HUES48 (cell line): Measurements from ENCODE around the gene ZBTB3.
"Not testable (repeated sequence)": the region's sequence is repeated elsewhere in the genome, so short reads cannot be mapped to it uniquely, and the experiment has no call there.

Source experiments
- H3K27ac ChIP-seq: one replicate; pipeline ENCODE4 v1.7.0; 2013; ENCODE audit warnings: low read depth, low read length, inconsistent platforms
- H3K27me3 ChIP-seq: 2 replicates; pipeline ENCODE4 v1.6.1; 2013; ENCODE audit warnings: mild to moderate bottlenecking, low read length; ENCODE audit not compliant: control insufficient read depth, insufficient read depth
- H3K36me3 ChIP-seq: 2 replicates; pipeline ENCODE4 v1.6.1; 2013; ENCODE audit warnings: low read length; ENCODE audit not compliant: control insufficient read depth, insufficient read depth
- H3K4me1 ChIP-seq: 2 replicates; pipeline ENCODE4 v1.6.1; 2013; ENCODE audit warnings: mild to moderate bottlenecking, low read length; ENCODE audit not compliant: control insufficient read depth, insufficient read depth
- H3K4me3 ChIP-seq: 2 replicates; pipeline ENCODE4 v1.5.1; 2013; ENCODE audit warnings: mild to moderate bottlenecking, low read depth, low read length
- H3K9ac ChIP-seq: 2 replicates; pipeline ENCODE4 v1.6.1; 2013; ENCODE audit warnings: mild to moderate bottlenecking, low read depth, low read length, moderate library complexity
- H3K9me3 ChIP-seq: 2 replicates; pipeline ENCODE4 v1.6.1; 2013; ENCODE audit warnings: low read length; ENCODE audit not compliant: control insufficient read depth, insufficient read depth

ZBTB3 gene

DNA sequence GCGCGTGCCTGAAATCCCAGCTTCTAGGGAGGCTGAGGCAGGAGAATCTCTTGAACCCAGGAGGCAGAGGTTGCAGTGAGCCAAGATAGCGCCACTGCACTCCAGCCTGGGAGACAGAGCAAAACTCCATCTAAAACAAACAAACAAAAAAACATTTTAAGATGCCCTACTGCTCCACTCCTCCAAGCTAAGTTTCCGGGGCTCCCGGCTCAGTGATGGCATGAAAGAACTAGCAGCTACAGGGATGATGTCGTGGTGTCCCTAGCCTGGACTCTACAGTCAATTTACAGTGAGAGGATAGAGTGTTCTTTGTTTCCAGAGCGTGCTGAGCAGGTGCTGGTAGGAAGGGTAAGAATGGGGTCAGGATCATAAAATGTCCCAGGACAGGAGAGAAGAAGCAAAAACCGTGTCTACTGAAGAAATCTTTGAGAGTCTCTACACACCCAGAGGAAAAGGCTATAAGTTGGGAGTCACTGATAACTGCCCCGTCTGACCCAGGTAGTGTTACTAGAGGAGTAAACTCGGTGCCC lies 1.2 kb upstream of the ZBTB3 start:
- Histone ChIP-seq H3K27ac (peak overlapping the region; percentile 2), H3K36me3 (peaks cover 27% of the 10 kb centered on the region), H3K27me3 (no peaks in the 10 kb centered on the region), H3K9me3 (no peaks in the 10 kb centered on the region), H3K9ac (no peak overlapping the region), H3K4me1 (peaks cover 17% of the 10 kb centered on the region), H3K4me3 (no peak overlapping the region; the same call in 1 of the 2 replicates)

GRCh38 chr11:62752994-62753735 lies 795 bp downstream of the ZBTB3 start:
- H3K27me3 ChIP-seq, result no peaks in the 10 kb centered on the region
- peak overlapping the region; percentile 69 for H3K27ac ChIP-seq
- no peak overlapping the region for H3K9ac ChIP-seq
- no peaks in the 10 kb centered on the region for H3K9me3 ChIP-seq
- H3K4me1 ChIP-seq, result peaks cover 6% of the 10 kb centered on the region
- peaks cover 41% of the 10 kb centered on the region for H3K36me3 ChIP-seq
- H3K4me3 ChIP-seq, result peak overlapping the region; percentile 86

- peaks cover 42% of the 10 kb centered on the region for H3K36me3 ChIP-seq
- peaks cover 4% of the 10 kb centered on the region; the same call in 1 of the 2 replicates for H3K4me1 ChIP-seq
- H3K27me3 ChIP-seq, result no peaks in the 10 kb centered on the region
- no peak overlapping the region for H3K4me3 ChIP-seq
- H3K9ac ChIP-seq, result no peak overlapping the region
- no peak overlapping the region for H3K27ac ChIP-seq
- no peaks in the 10 kb centered on the region for H3K9me3 ChIP-seq
Observed at GRCh38 chr11:62752177-62752785, 1.7 kb downstream of the ZBTB3 start.

DNA sequence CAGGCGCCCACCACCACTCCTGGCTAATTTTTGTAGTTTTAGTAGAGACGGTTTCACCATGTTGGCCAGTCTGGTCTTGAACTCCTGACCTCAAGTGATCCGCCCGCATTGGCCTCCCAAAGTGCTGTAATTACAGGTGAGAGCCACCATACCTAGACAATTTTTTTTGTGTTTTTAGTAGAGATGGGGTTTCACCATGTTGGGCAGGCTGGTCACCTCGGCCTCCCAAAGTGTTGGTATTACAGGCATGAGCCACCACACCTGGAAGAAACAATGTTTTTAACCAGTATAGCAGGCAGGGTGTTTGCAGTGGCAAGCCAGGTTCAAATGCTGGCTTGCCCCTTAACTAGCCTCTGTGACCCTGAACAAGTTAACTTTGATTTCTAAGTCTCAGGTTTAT lies 4.0 kb downstream of the ZBTB3 start:
- H3K36me3 ChIP-seq, result peaks cover 42% of the 10 kb centered on the region
- not testable (repeated sequence) for H3K4me3 ChIP-seq, H3K4me1 ChIP-seq, H3K27ac ChIP-seq, H3K27me3 ChIP-seq, H3K9me3 ChIP-seq, H3K9ac ChIP-seq

DNA sequence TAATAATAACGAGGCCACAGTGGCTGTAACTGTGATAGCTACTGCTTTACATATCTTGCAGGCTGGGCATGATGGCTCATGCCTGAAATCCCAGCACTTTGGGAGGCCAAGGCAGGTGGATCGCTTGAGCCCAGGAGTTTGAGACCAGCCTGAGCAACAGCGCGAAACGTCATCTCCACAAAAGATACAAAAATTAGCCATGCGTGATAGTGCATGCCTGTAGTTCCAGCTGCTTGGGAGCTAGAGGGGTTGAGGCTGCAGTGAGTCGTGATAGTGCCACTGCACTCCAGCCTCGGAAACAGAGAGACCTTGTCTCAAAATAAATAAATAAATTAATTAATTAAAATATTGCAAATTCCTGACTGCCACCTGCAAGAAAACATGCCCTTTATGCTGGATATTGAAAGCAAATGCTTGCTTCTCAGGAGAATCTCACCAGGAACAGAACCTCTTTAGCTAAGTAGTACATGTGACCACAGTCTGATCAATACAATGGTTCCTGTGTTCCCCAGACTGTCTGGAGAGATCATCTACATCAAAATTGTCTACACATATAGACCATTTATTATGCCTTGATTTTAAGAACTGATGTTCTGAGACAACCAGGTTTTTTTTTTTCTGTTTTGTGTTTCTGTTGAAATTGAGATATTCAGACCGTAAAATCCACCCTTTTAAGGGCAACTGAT lies 6.3 kb downstream of the ZBTB3 start:
- no peak overlapping the region for H3K27ac ChIP-seq
- no peak overlapping the region for H3K9ac ChIP-seq
- no peaks in the 10 kb centered on the region for H3K4me1 ChIP-seq
- H3K27me3 ChIP-seq, result no peaks in the 10 kb centered on the region
- no peaks in the 10 kb centered on the region for H3K9me3 ChIP-seq
- H3K36me3 ChIP-seq, result peaks cover 32% of the 10 kb centered on the region
- H3K4me3 ChIP-seq, result no peak overlapping the region

DNA sequence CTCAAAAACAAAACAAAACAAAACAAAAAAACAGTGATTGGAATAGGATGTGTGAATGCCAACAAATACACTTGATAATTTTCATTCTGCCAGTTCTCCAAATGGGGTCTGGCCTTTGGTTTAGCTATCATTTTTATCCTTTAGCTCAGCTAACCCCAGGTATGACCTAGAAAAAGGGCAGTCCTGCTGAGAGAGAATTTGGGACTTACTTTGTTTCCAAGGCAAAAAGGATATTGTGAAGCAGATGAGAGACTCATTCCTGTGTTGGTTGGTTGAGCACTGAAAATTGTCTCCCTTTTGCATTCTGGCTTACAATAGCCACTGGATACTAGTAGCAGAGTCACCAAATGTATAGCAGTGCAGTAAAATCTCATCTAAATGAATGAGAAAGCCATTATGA lies 16.8 kb downstream of the ZBTB3 start:
- Histone ChIP-seq H3K27me3 (no peaks in the 10 kb centered on the region), H3K4me1 (no peaks in the 10 kb centered on the region), H3K27ac (no peak overlapping the region), H3K9ac (no peak overlapping the region), H3K36me3 (peaks cover 58% of the 10 kb centered on the region), H3K4me3 (no peak overlapping the region), H3K9me3 (no peaks in the 10 kb centered on the region)

GRCh38 chr11:62732830-62733229 lies 21.1 kb downstream of the ZBTB3 start:
- peaks cover 44% of the 10 kb centered on the region for H3K36me3 ChIP-seq
- no peak overlapping the region for H3K9ac ChIP-seq
- no peak overlapping the region for H3K4me3 ChIP-seq
- no peaks in the 10 kb centered on the region for H3K9me3 ChIP-seq
- no peaks in the 10 kb centered on the region for H3K27me3 ChIP-seq
- H3K4me1 ChIP-seq, result no peaks in the 10 kb centered on the region
- H3K27ac ChIP-seq, result no peak overlapping the region

DNA sequence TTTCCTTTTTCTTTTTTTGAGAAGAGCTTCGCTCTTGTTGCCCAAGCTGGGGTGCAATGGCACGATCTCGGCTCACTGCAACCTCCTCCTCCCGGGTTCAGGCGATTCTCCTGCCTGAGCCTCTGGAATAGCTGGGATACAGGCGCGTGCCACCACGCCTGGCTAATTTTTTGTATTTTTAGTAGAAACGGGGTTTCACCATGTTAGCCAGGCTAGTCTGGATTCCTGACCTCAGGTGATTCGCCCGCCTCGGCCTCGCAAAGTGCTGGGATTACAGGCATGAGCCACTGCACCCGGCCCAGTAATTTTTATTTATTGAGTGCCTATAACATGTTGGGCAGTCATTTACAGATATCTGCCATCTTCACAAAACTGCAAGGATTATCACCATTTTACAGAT lies 23.9 kb downstream of the ZBTB3 start:
- not testable (repeated sequence) for H3K4me1 ChIP-seq, H3K27ac ChIP-seq, H3K4me3 ChIP-seq, H3K9ac ChIP-seq, H3K27me3 ChIP-seq, H3K9me3 ChIP-seq
- H3K36me3 ChIP-seq, result peaks cover 31% of the 10 kb centered on the region

DNA sequence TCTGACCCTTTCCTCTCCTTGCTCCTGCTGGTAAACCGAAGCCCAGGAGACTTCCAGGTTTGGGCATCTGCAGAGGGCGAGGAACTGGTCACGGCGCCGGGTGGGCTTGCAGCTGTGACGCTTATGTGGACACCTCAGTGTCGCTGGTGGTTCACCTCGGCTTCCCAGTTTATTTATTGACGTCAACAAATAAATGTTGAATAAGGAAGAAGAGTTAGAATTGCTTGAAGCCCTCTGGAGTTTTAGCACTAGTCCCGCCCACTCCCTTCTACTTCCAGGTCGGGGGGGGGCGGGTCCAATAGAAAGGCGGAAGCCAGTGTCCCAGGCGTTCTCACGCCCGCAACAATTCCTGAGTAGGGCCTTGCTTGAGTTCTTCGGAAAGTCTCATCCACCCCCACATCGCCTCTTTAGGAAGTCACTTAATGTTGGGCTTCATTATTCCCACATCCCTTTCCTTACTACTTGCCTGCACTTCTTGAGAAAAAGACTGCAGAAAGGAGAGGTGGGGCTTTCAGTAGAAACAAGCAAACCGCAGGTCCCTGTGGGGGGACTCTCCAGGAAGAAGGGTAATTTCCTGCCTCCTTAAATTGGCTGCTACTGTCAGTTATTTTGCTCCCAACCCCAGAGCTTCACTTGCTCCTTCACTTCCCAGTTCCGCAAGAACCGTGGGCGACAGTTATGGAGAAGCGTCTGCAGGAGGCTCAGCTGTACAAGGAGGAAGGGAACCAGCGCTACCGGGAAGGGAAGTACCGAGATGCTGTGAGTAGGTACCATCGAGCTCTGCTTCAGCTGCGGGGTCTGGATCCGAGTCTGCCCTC lies 25.6 kb downstream of the ZBTB3 start, which contains the start of gene TTC9C:
Gene TTC9C, plus strand, starts transcription at position 316 of the 818 bp plus-strand sequence. Its CDS starts 363 bp downstream, at position 679.
- Histone ChIP-seq H3K27ac (peak within 1 kb of the TSS; percentile 98), H3K4me3 (peak within 1 kb of the TSS; percentile 88), H3K36me3 (peaks cover 30% of the 10 kb centered on the region), H3K9ac (peak within 1 kb of the TSS; percentile 84), H3K4me1 (0 out of 2 replicates have a peak, but pooled peaks cover 9% of the 10 kb centered on the region), H3K27me3 (no peaks in the 10 kb centered on the region), H3K9me3 (no peaks in the 10 kb centered on the region)

GRCh38 chr11:62727872-62728170 lies 26.1 kb downstream of the ZBTB3 start:
- Histone ChIP-seq H3K27me3 (no peaks in the 10 kb centered on the region), H3K4me1 (0 out of 2 replicates have a peak, but pooled peaks cover 9% of the 10 kb centered on the region), H3K9me3 (no peaks in the 10 kb centered on the region), H3K36me3 (peaks cover 30% of the 10 kb centered on the region), H3K9ac (peak overlapping the region; percentile 84), H3K27ac (peak overlapping the region; percentile 98), H3K4me3 (peak overlapping the region; percentile 88)
